Body of pancreas (tissue), 4 donors: Measurements from ENCODE around the gene MARS1.

Experiments
- CTCF ChIP-seq, 7 experiments: fragments of 450-650 bp in 4 of 7; fragments of 200-600 bp in 3 of 7; sonication (generic) in 3 of 7; IDR thresholded peaks; one replicate each; pipeline ENCODE4 v1.5.1; 2016 to 2019; ENCODE audit warnings: antibody characterized with exemption in 7 of 7
- POLR2A ChIP-seq, 3 donors: fragments of 450-650 bp; IDR thresholded peaks; one replicate each; pipeline ENCODE4 v1.6.1; 2016; ENCODE audit warnings: antibody characterized with exemption in 3 of 3, mild to moderate bottlenecking in 2 of 3

GRCh38 chr12:57551637-57552305 is 63.9 kb downstream of the MARS1 start:
- TF ChIP-seq CTCF (IDR thresholded peaks at IDR 0.05): no peak
- no peak for TF ChIP-seq POLR2A (IDR thresholded peaks at IDR 0.05)
